Activated naive CD8-positive, alpha-beta T cell treated with anti-CD3 and anti-CD28 coated beads, Interleukin-2, amount 50 U/mL, for 24 hours (primary cell): ENCODE measurements around the gene USP54.
"Not testable (repeated sequence)": the region's sequence is repeated elsewhere in the genome, so short reads cannot be mapped to it uniquely, and the experiment has no call there.

Source experiments
- ATAC-seq: fragments of 150-1000 bp; cut with Tn5 transposase; one replicate; pipeline ENCODE4 v1.10.0; 2021
- DNase-seq: peaks from one replicate; pipeline ENCODE4 v3.0.0; 2021
- H3K27ac Mint-ChIP-seq: one replicate; pipeline ENCODE4 v1.8.0; 2021; ENCODE audit warnings: mild to moderate bottlenecking, mixed read lengths
- H3K27me3 Mint-ChIP-seq: one replicate; pipeline ENCODE4 v1.8.0; 2021; ENCODE audit warnings: mixed read lengths
- H3K36me3 Mint-ChIP-seq: one replicate; pipeline ENCODE4 v1.8.0; 2021; ENCODE audit warnings: low read depth, mixed read lengths
- H3K4me1 Mint-ChIP-seq: one replicate; pipeline ENCODE4 v1.8.0; 2021; ENCODE audit warnings: mixed read lengths
- H3K4me3 Mint-ChIP-seq: one replicate; pipeline ENCODE4 v1.8.0; 2021; ENCODE audit warnings: mild to moderate bottlenecking, moderate library complexity, mixed read lengths
- H3K9me3 Mint-ChIP-seq: one replicate; pipeline ENCODE4 v1.8.0; 2021; ENCODE audit warnings: mixed read lengths

Gene USP54

DNA sequence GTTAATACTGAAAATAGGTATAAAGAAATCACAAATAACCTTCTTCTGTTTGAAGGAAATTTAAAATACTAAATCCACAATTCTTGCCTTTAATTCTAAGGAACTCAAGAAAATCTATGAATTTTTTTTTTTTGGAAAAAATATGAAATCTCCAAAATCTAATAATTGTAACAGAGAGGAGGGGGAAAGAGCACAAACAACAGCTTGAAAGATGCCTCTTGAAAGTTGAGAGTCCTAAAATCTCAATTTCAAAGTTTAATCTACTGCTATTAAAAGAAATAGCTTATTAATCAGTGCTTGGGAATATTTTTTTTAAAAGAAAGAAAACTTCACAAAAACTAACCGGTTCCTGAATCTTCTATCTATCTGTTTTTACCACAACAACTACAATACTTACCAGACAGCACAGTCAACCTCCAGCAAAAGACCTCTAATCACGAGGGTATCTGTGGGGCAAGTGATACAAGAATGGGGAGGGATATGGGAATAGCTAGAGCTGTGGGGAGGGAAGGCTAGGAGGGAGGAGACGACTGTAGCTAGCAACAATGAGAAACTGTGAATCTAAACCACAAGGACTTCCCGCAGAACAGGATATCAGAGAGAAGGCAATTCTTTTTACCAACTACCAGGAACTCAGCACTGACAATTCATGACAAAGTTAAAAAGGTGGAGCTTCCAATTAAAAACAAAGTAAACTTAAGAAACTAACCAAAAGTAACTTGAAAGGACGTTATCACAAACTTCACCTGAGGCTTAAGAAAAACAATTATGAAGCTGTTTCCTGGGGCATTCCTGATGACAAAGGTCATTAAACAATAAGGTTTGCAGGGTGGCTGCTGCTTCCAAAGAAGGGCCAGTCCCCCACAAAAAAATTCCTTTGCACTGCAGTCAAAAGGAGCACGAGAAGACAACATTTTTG, at the start of gene USP54:
Gene USP54 (minus strand): TSS at position 462 of the 919 bp plus-strand sequence. CDS start 15,684 bp downstream, outside the sequence.
- Mint-ChIP-seq H3K27me3 (no peaks in the 10 kb centered on the region), H3K4me1 (peaks cover 17% of the 10 kb centered on the region), H3K27ac (no peak within 1 kb of the TSS), H3K36me3 (no peaks in the 10 kb centered on the region), H3K9me3 (no peaks in the 10 kb centered on the region), H3K4me3 (peak within 1 kb of the TSS; percentile 1)
- ATAC-seq, result peak; percentile 24
- DNase-seq, result no peak

- H3K36me3 Mint-ChIP-seq, result no peaks in the 10 kb centered on the region
- no peak overlapping the region for H3K4me3 Mint-ChIP-seq
- no peaks in the 10 kb centered on the region for H3K27me3 Mint-ChIP-seq
- no peak overlapping the region for H3K27ac Mint-ChIP-seq
- H3K9me3 Mint-ChIP-seq, result no peaks in the 10 kb centered on the region
- no peak for ATAC-seq
- H3K4me1 Mint-ChIP-seq, result peaks cover 3% of the 10 kb centered on the region
- DNase-seq, result no peak
These were observed 48.1 kb upstream of the USP54 start for GRCh38 chr10:73639286-73639685.

GRCh38 chr10:73635781-73636180, 44.6 kb upstream of the USP54 start:
- no peak for DNase-seq
- Mint-ChIP-seq H3K4me3 (no peak overlapping the region), H3K4me1 (no peaks in the 10 kb centered on the region), H3K27ac (no peak overlapping the region), H3K27me3 (no peaks in the 10 kb centered on the region), H3K9me3 (no peaks in the 10 kb centered on the region), H3K36me3 (no peaks in the 10 kb centered on the region)
- ATAC-seq, result no peak

GRCh38 chr10:73634421-73634820, 43.3 kb upstream of the USP54 start:
- no peak for ATAC-seq
- Mint-ChIP-seq H3K27me3 (no peaks in the 10 kb centered on the region), H3K36me3 (no peaks in the 10 kb centered on the region), H3K4me3 (no peak overlapping the region), H3K9me3 (no peaks in the 10 kb centered on the region), H3K27ac (no peak overlapping the region), H3K4me1 (no peaks in the 10 kb centered on the region)
- no peak for DNase-seq

GRCh38 chr10:73629165-73629564, 38.0 kb upstream of the USP54 start:
- no peaks in the 10 kb centered on the region for H3K27me3 Mint-ChIP-seq
- H3K9me3 Mint-ChIP-seq, result no peaks in the 10 kb centered on the region
- H3K4me3 Mint-ChIP-seq, result no peak overlapping the region
- no peak for ATAC-seq
- H3K4me1 Mint-ChIP-seq, result peaks cover 19% of the 10 kb centered on the region
- no peak overlapping the region for H3K27ac Mint-ChIP-seq
- DNase-seq, result no peak
- H3K36me3 Mint-ChIP-seq, result peaks cover 3% of the 10 kb centered on the region

DNA sequence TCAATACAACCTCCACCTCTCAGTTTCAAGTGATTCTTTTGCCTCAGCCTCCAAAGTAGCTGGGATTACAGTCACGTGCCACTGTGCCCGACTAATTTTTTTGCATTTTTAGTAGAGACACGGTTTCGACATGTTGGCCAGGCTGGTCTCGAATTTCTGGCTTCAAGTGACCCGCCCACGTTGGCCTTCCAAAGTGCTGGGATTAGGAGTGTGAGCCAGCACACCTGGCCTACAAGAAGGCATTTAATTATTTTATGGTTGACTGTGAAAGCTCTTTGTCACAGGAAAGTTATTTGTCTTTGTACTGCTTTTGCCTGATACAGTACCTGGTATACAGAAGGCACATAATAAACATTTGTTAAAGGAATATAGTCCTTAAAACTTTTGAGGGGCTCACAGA, 37.3 kb upstream of the USP54 start:
- no peaks in the 10 kb centered on the region for H3K27me3 Mint-ChIP-seq
- peaks cover 19% of the 10 kb centered on the region for H3K4me1 Mint-ChIP-seq
- ATAC-seq, result no peak
- DNase-seq, result no peak
- H3K36me3 Mint-ChIP-seq, result peaks cover 3% of the 10 kb centered on the region
- no peaks in the 10 kb centered on the region for H3K9me3 Mint-ChIP-seq
- H3K27ac Mint-ChIP-seq, result no peak overlapping the region
- no peak overlapping the region for H3K4me3 Mint-ChIP-seq

DNA sequence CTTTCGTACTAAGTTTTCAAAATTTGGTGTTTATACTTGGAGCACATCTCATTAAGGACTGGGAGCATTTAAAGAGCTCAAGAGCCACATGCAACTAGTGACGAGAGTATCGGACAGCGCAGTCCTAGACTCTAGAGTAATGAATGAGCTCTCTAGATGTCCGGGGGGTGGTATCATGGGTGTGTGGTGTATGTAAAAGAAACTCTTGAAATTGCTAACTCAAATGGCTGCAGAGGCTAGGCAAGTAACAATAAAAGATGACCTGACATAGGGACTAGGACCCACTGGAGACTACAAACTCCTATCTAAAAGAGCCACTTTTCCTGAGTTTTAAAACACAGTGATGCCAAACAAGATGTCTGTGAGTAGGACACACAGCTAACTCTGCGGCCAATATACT, 36.2 kb upstream of the USP54 start:
- Mint-ChIP-seq H3K36me3 (peaks cover 3% of the 10 kb centered on the region), H3K4me3 (peak overlapping the region; percentile 95), H3K9me3 (no peaks in the 10 kb centered on the region), H3K4me1 (peaks cover 19% of the 10 kb centered on the region), H3K27me3 (no peaks in the 10 kb centered on the region), H3K27ac (no peak overlapping the region)
- DNase-seq, result no peak
- ATAC-seq, result no peak

DNA sequence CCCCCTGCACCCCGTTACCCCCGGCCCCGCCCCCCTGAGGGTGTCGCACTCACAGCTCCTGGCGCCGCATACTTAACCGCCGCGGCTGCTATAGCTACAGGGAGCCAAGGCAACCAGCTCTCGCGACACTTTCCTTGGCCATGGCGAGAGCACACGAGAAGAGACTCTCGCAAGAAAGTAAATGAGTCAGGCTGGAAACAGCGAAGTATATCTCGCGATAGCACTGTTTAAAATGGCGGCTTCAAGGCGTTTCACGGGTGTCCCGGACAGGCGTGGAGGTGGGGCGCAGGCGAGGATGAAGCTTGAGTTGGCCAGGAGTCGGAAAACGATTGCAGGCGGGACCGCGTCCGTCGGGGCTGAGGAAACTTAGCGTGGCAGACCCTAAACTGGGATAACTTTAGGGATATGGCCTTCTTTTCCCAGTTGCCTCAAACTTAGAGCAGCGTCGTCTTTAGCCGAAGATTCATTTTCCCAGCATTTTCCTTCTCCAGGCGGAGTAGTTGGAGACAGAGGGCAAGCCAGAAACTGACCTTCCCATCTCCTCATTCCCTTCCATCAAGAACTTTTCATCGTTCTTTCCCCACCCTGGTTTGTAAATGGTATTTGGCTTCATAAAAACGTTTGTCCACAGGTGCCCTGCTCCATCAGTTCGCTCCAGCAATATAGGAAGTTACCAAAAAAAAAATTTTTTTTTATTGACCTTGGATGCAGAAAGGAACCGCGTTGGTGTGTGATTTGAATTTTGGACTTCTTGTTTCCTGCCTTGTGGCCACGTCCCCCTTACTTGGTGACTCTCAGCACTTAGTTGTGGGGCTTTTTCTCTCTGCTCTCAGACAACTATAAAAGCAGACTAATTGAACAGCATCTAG, 35.0 kb upstream of the USP54 start:
- H3K36me3 Mint-ChIP-seq, result peaks cover 3% of the 10 kb centered on the region
- peak; percentile 99 for ATAC-seq

GRCh38 chr10:73625004-73625883, 34.1 kb upstream of the USP54 start:
- no peaks in the 10 kb centered on the region for H3K27me3 Mint-ChIP-seq
- peaks cover 19% of the 10 kb centered on the region for H3K4me1 Mint-ChIP-seq
- peak; percentile 70 for ATAC-seq
- DNase-seq, result peak; percentile 23
- H3K9me3 Mint-ChIP-seq, result no peaks in the 10 kb centered on the region
- peak overlapping the region; percentile 99 for H3K27ac Mint-ChIP-seq
- peak overlapping the region; percentile 95 for H3K4me3 Mint-ChIP-seq
- H3K36me3 Mint-ChIP-seq, result peaks cover 3% of the 10 kb centered on the region

More for the DNA sequence above, 35.0 kb upstream of the USP54 start:
- Mint-ChIP-seq H3K27ac (peak overlapping the region; percentile 99), H3K9me3 (no peaks in the 10 kb centered on the region), H3K4me3 (peak overlapping the region; percentile 95), H3K4me1 (peaks cover 19% of the 10 kb centered on the region), H3K27me3 (no peaks in the 10 kb centered on the region)
- peak; percentile 91 for DNase-seq

- Mint-ChIP-seq H3K36me3 (peaks cover 3% of the 10 kb centered on the region), H3K4me3 (no peak overlapping the region), H3K4me1 (peaks cover 19% of the 10 kb centered on the region), H3K9me3 (no peaks in the 10 kb centered on the region), H3K27ac (no peak overlapping the region), H3K27me3 (no peaks in the 10 kb centered on the region)
- ATAC-seq, result no peak
- DNase-seq, result no peak
These were observed 31.9 kb upstream of the USP54 start for GRCh38 chr10:73623056-73623455.

GRCh38 chr10:73620974-73621373, 29.8 kb upstream of the USP54 start:
- H3K4me3 Mint-ChIP-seq, DNase-seq, H3K4me1 Mint-ChIP-seq, ATAC-seq, H3K27ac Mint-ChIP-seq, H3K9me3 Mint-ChIP-seq, H3K27me3 Mint-ChIP-seq, H3K36me3 Mint-ChIP-seq: not testable (repeated sequence)

DNA sequence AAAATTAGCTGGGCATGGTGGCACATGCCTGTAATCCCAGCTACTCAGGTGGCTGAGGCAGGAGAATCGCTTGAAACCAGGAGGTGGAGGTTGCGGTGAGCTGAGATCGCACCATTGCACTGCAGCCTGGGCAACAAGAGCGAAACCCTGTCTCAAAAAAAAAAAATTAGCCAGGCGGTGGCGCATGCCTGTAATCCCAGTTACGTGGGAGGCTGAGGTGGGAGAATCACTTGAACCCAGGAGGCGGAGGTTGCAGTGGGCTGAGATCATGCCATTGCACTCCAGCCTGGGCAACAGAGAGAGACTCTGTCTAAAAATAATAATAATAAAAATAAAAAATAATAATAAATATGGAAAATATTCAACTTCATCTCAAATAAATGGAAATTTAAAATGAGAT, 26.0 kb upstream of the USP54 start:
- H3K4me1 Mint-ChIP-seq, DNase-seq, ATAC-seq, H3K36me3 Mint-ChIP-seq, H3K27ac Mint-ChIP-seq, H3K27me3 Mint-ChIP-seq, H3K9me3 Mint-ChIP-seq, H3K4me3 Mint-ChIP-seq: not testable (repeated sequence)

DNA sequence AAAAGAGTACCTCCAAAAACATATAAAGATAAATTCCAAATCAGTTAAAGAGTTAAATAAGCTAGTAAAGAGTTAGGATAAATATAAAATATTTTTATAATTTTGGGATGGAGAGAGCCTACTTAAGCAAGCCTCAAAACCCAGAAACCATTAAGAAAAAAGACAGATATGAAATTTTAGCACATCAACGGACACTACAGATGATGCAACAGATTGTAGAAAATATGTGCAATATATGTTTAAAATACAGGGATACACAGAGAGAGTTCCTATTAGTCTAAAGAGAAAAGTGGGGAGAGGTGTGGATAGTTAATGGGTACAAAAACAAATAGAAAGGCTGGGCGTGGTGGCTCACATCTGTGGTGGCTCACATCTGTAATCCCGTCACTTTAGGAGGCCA, 23.6 kb upstream of the USP54 start:
- no peak for DNase-seq
- Mint-ChIP-seq H3K4me3 (no peak overlapping the region), H3K9me3 (no peaks in the 10 kb centered on the region), H3K27ac (no peak overlapping the region), H3K36me3 (no peaks in the 10 kb centered on the region), H3K4me1 (no peaks in the 10 kb centered on the region), H3K27me3 (no peaks in the 10 kb centered on the region)
- no peak for ATAC-seq

GRCh38 chr10:73609116-73609515, 18.0 kb upstream of the USP54 start:
- no peak for DNase-seq

More at GRCh38 chr10:73609116-73609515, 18.0 kb upstream of the USP54 start:
- no peak for ATAC-seq
- Mint-ChIP-seq H3K9me3 (no peaks in the 10 kb centered on the region), H3K27ac (no peak overlapping the region), H3K4me1 (no peaks in the 10 kb centered on the region), H3K27me3 (no peaks in the 10 kb centered on the region), H3K4me3 (no peak overlapping the region), H3K36me3 (peaks cover 2% of the 10 kb centered on the region)
